DOHH2 (cell line): ENCODE measurements around the gene TARP.

Source experiments
- H3F3A ChIP-seq: fragments of 200-600 bp; sonication (generic), shearing (Covaris generic); 2 replicates; pipeline ENCODE4 v1.6.0; 2016; ENCODE audit warnings: antibody characterized with exemption, mild to moderate bottlenecking; ENCODE audit not compliant: control insufficient read depth, insufficient read depth
- H3K27ac ChIP-seq: fragments of 200-600 bp; sonication (generic); 2 replicates; pipeline ENCODE4 v1.5.1; 2014; ENCODE audit warnings: low read depth, mild to moderate bottlenecking, low read length, moderate library complexity
- H3K27me3 ChIP-seq: fragments of 200-600 bp; sonication (generic); 2 replicates; pipeline ENCODE4 v1.6.1; 2014; ENCODE audit warnings: mild to moderate bottlenecking, low read length, mixed read lengths; ENCODE audit not compliant: control insufficient read depth
- H3K36me3 ChIP-seq: fragments of 200-600 bp; sonication (generic); 2 replicates; pipeline ENCODE4 v1.6.1; 2014; ENCODE audit warnings: mild to moderate bottlenecking, low read length, moderate library complexity, mixed read lengths; ENCODE audit not compliant: control insufficient read depth
- H3K4me1 ChIP-seq: fragments of 200-600 bp; sonication (generic); 2 replicates; pipeline ENCODE4 v1.6.1; 2014; ENCODE audit warnings: mild to moderate bottlenecking, low read length, mixed read lengths; ENCODE audit not compliant: control insufficient read depth
- H3K4me2 ChIP-seq: fragments of 200-600 bp; sonication (generic); 2 replicates; pipeline ENCODE4 v1.6.0; 2014; ENCODE audit warnings: mild to moderate bottlenecking, low read length, moderate library complexity
- H3K4me3 ChIP-seq: fragments of 200-600 bp; sonication (generic); 2 replicates; pipeline ENCODE4 v1.5.1; 2014; ENCODE audit warnings: mild to moderate bottlenecking, low read length, mixed read lengths
- H3K79me2 ChIP-seq: fragments of 200-600 bp; sonication (generic); 2 replicates; pipeline ENCODE4 v1.6.1; 2014; ENCODE audit warnings: mild to moderate bottlenecking, low read length, mixed read lengths; ENCODE audit not compliant: control insufficient read depth
- H3K9me2 ChIP-seq: fragments of 200-600 bp; sonication (generic); replicated peaks from 2 replicates; pipeline ENCODE4 v1.6.1; 2014; ENCODE audit warnings: mild to moderate bottlenecking, low read length, mixed read lengths; ENCODE audit not compliant: control insufficient read depth
- H3K9me3 ChIP-seq: fragments of 200-600 bp; sonication (generic); 2 replicates; pipeline ENCODE4 v1.6.1; 2014; ENCODE audit warnings: antibody characterized with exemption, low read length, mixed read lengths; ENCODE audit not compliant: control insufficient read depth, insufficient read depth
- H4K20me1 ChIP-seq: fragments of 200-600 bp; sonication (generic); 2 replicates; pipeline ENCODE4 v1.6.0; 2014; ENCODE audit warnings: low read depth, mild to moderate bottlenecking, antibody characterized with exemption, low read length, moderate library complexity; ENCODE audit not compliant: control insufficient read depth, insufficient read depth
- CTCF ChIP-seq: fragments of 200-600 bp; sonication (generic); IDR thresholded peaks from one replicate; pipeline ENCODE4 v1.5.1; 2014; ENCODE audit warnings: antibody characterized with exemption, mild to moderate bottlenecking, low read depth, low read length; ENCODE audit not compliant: poor library complexity, severe bottlenecking
- EZH2phosphoT487 ChIP-seq: fragments of 200-600 bp; sonication (generic); IDR thresholded peaks from 2 replicates; pipeline ENCODE4 v1.6.1; 2017; ENCODE audit warnings: borderline replicate concordance, mild to moderate bottlenecking, antibody characterized with exemption, low read length, moderate library complexity, mixed read lengths

The TARP gene

GRCh38 chr7:38229386-38229785, 44.0 kb downstream of the TARP start:
- H4K20me1 ChIP-seq: no peaks in the 10 kb centered on the region
- no peaks in the 10 kb centered on the region for H3K79me2 ChIP-seq
- no peak overlapping the region for H3K4me3 ChIP-seq
- H3K27ac ChIP-seq: no peak overlapping the region
- H3K36me3 ChIP-seq: no peaks in the 10 kb centered on the region
- H3K9me3 ChIP-seq: no peaks in the 10 kb centered on the region
- H3K4me1 ChIP-seq: no peaks in the 10 kb centered on the region
- no peaks in the 10 kb centered on the region for H3K27me3 ChIP-seq
- H3F3A ChIP-seq: no peaks in the 10 kb centered on the region
- TF ChIP-seq CTCF (no peak), EZH2phosphoT487 (no peak)
- H3K9me2 ChIP-seq: no peaks in the 10 kb centered on the region
- no peak overlapping the region for H3K4me2 ChIP-seq

GRCh38 chr7:38224392-38224791, 49.0 kb downstream of the TARP start:
- no peak for TF ChIP-seq EZH2phosphoT487

GRCh38 chr7:38223306-38223705, 50.1 kb downstream of the TARP start:
- Histone ChIP-seq H3K9me3 (no peaks in the 10 kb centered on the region), H3K27ac (no peak overlapping the region), H3F3A (no peaks in the 10 kb centered on the region), H3K79me2 (no peaks in the 10 kb centered on the region), H3K27me3 (no peaks in the 10 kb centered on the region), H3K4me1 (no peaks in the 10 kb centered on the region), H3K9me2 (no peaks in the 10 kb centered on the region), H3K4me2 (no peak overlapping the region), H3K36me3 (peaks cover 15% of the 10 kb centered on the region), H4K20me1 (no peaks in the 10 kb centered on the region), H3K4me3 (no peak overlapping the region)
- no peak for TF ChIP-seq CTCF
- TF ChIP-seq EZH2phosphoT487: no peak

More at GRCh38 chr7:38224392-38224791, 49.0 kb downstream of the TARP start:
- H3K27ac ChIP-seq: no peak overlapping the region
- no peaks in the 10 kb centered on the region for H3K4me1 ChIP-seq
- no peak overlapping the region for H3K4me2 ChIP-seq
- peaks cover 15% of the 10 kb centered on the region for H3K36me3 ChIP-seq
- H3K4me3 ChIP-seq: no peak overlapping the region
- no peaks in the 10 kb centered on the region for H3K79me2 ChIP-seq
- H3K27me3 ChIP-seq: no peaks in the 10 kb centered on the region
- H3K9me3 ChIP-seq: no peaks in the 10 kb centered on the region
- no peaks in the 10 kb centered on the region for H4K20me1 ChIP-seq
- no peaks in the 10 kb centered on the region for H3K9me2 ChIP-seq
- H3F3A ChIP-seq: no peaks in the 10 kb centered on the region

GRCh38 chr7:38222481-38223096, 50.8 kb downstream of the TARP start:
- no peak overlapping the region for H3K27ac ChIP-seq

More at GRCh38 chr7:38222481-38223096, 50.8 kb downstream of the TARP start:
- no peaks in the 10 kb centered on the region for H3K79me2 ChIP-seq
- no peak overlapping the region for H3K4me2 ChIP-seq
- no peaks in the 10 kb centered on the region for H3K27me3 ChIP-seq
- no peak overlapping the region for H3K4me3 ChIP-seq
- no peaks in the 10 kb centered on the region for H3F3A ChIP-seq
- H3K9me3 ChIP-seq: no peaks in the 10 kb centered on the region
- no peaks in the 10 kb centered on the region for H4K20me1 ChIP-seq
- TF ChIP-seq CTCF (peak; percentile 94), EZH2phosphoT487 (no peak)
- H3K36me3 ChIP-seq: peaks cover 17% of the 10 kb centered on the region
- H3K4me1 ChIP-seq: no peaks in the 10 kb centered on the region
- no peaks in the 10 kb centered on the region for H3K9me2 ChIP-seq
